NT2/D1 (cell line): Measurements from ENCODE around the gene DBF4B.
"Not testable (repeated sequence)": the region's sequence is repeated elsewhere in the genome, so short reads cannot be mapped to it uniquely, and the experiment has no call there.

Source experiments
- DNase-seq: peaks from one replicate; pipeline ENCODE4 v3.0.0-alpha.2; 2011; ENCODE audit warnings: low read depth, low spot score
- H3K27me3 ChIP-seq: 2 replicates; pipeline ENCODE4 v1.6.0; 2011; ENCODE audit warnings: mild to moderate bottlenecking; ENCODE audit not compliant: insufficient read length, insufficient read depth
- H3K36me3 ChIP-seq: 2 replicates; pipeline ENCODE4 v1.6.1; 2011; ENCODE audit warnings: mild to moderate bottlenecking, low read length, mixed read lengths; ENCODE audit not compliant: insufficient read depth, insufficient read length
- H3K4me1 ChIP-seq: 2 replicates; pipeline ENCODE4 v1.5.1; 2011; ENCODE audit not compliant: insufficient read depth, insufficient read length
- H3K4me3 ChIP-seq: 2 replicates; pipeline ENCODE4 v1.5.1; 2011; ENCODE audit warnings: low read depth; ENCODE audit not compliant: insufficient read length
- H3K9ac ChIP-seq: 2 replicates; pipeline ENCODE4 v1.6.0; 2011; ENCODE audit warnings: low read depth; ENCODE audit not compliant: insufficient read length
- H3K9me3 ChIP-seq: 2 replicates; pipeline ENCODE4 v1.5.1; 2011; ENCODE audit warnings: mild to moderate bottlenecking, low read length; ENCODE audit not compliant: insufficient read depth
- SUZ12 ChIP-seq: IDR thresholded peaks from 2 replicates; pipeline ENCODE4 v1.6.1; 2011; ENCODE audit not compliant: insufficient read length, insufficient read depth; ENCODE audit errors: extremely low read depth
- YY1 ChIP-seq: IDR thresholded peaks from 2 replicates; pipeline ENCODE4 v1.6.1; 2011; ENCODE audit not compliant: insufficient read length, insufficient read depth
- ZNF274 ChIP-seq: IDR thresholded peaks from 2 replicates; pipeline ENCODE4 v1.6.1; 2011; ENCODE audit warnings: mild to moderate bottlenecking, low read depth, low read length

The DBF4B gene

GRCh38 chr17:44751331-44751730, 42.9 kb downstream of the DBF4B start:
- peaks cover 58% of the 10 kb centered on the region for H3K36me3 ChIP-seq
- H3K9ac ChIP-seq = no peak overlapping the region
- TF ChIP-seq SUZ12 = no peak
- TF ChIP-seq ZNF274 = no peak
- TF ChIP-seq YY1 = no peak
- H3K4me3 ChIP-seq = no peak overlapping the region
- no peaks in the 10 kb centered on the region for H3K27me3 ChIP-seq
- no peaks in the 10 kb centered on the region for H3K9me3 ChIP-seq
- H3K4me1 ChIP-seq = peaks cover 3% of the 10 kb centered on the region
- DNase-seq = no peak

GRCh38 chr17:44751806-44752205, 43.3 kb downstream of the DBF4B start:
- Histone ChIP-seq H3K36me3 (peaks cover 56% of the 10 kb centered on the region), H3K4me3 (no peak overlapping the region), H3K9me3 (no peaks in the 10 kb centered on the region), H3K4me1 (peaks cover 2% of the 10 kb centered on the region), H3K27me3 (peaks cover under 1% of the 10 kb centered on the region), H3K9ac (no peak overlapping the region)
- DNase-seq = no peak
- TF ChIP-seq ZNF274 (no peak), YY1 (no peak), SUZ12 (no peak)

- no peak for TF ChIP-seq ZNF274
- TF ChIP-seq YY1 = no peak
- TF ChIP-seq SUZ12 = no peak
- no peaks in the 10 kb centered on the region for H3K9me3 ChIP-seq
- peaks cover 42% of the 10 kb centered on the region for H3K36me3 ChIP-seq
- DNase-seq = no peak
- no peak overlapping the region for H3K9ac ChIP-seq
- no peak overlapping the region for H3K4me3 ChIP-seq
- no peaks in the 10 kb centered on the region for H3K4me1 ChIP-seq
- peaks cover 15% of the 10 kb centered on the region for H3K27me3 ChIP-seq
Measured at GRCh38 chr17:44752953-44753861, 44.7 kb downstream of the DBF4B start.

- no peak overlapping the region for H3K4me3 ChIP-seq
- peaks cover 32% of the 10 kb centered on the region for H3K36me3 ChIP-seq
- no peaks in the 10 kb centered on the region for H3K9me3 ChIP-seq
- peaks cover 1% of the 10 kb centered on the region for H3K4me1 ChIP-seq
- no peak for TF ChIP-seq SUZ12
- no peak for TF ChIP-seq YY1
- TF ChIP-seq ZNF274 = no peak
- H3K27me3 ChIP-seq = peaks cover 22% of the 10 kb centered on the region
- no peak for DNase-seq
- H3K9ac ChIP-seq = no peak overlapping the region
Measured at GRCh38 chr17:44754276-44754675, 45.8 kb downstream of the DBF4B start.

- H3K9me3 ChIP-seq, H3K9ac ChIP-seq, DNase-seq, H3K4me3 ChIP-seq: not testable (repeated sequence)
- H3K4me1 ChIP-seq = peaks cover 10% of the 10 kb centered on the region
- peaks cover 23% of the 10 kb centered on the region for H3K36me3 ChIP-seq
- peaks cover 31% of the 10 kb centered on the region for H3K27me3 ChIP-seq
Measured at GRCh38 chr17:44755180-44755579, 46.7 kb downstream of the DBF4B start.

- no peak for DNase-seq
- no peak for TF ChIP-seq ZNF274
- TF ChIP-seq YY1 = no peak
- no peak for TF ChIP-seq SUZ12
- Histone ChIP-seq H3K9me3 (no peaks in the 10 kb centered on the region), H3K9ac (no peak overlapping the region), H3K27me3 (peaks cover 36% of the 10 kb centered on the region), H3K4me3 (no peak overlapping the region), H3K4me1 (peaks cover 20% of the 10 kb centered on the region), H3K36me3 (peaks cover 4% of the 10 kb centered on the region)
Measured at GRCh38 chr17:44757045-44757917, 48.8 kb downstream of the DBF4B start.

- Histone ChIP-seq H3K4me1 (peaks cover 20% of the 10 kb centered on the region), H3K9ac (no peak overlapping the region), H3K36me3 (peaks cover under 1% of the 10 kb centered on the region), H3K4me3 (no peak overlapping the region), H3K9me3 (no peaks in the 10 kb centered on the region), H3K27me3 (peaks cover 36% of the 10 kb centered on the region)
- TF ChIP-seq ZNF274 (no peak), YY1 (no peak), SUZ12 (no peak)
- no peak for DNase-seq
Measured at GRCh38 chr17:44757918-44758413, 49.5 kb downstream of the DBF4B start.
